Right cardiac atrium (tissue), 5 donors: ENCODE results near the gene C6orf47. TPM values are rescaled to one million over a fixed set of nuclear protein-coding genes. Genes with fewer than 3 reads are reported as not detected.

Experiments
- ATAC-seq, 2 donors: fragments of 200-7000 bp; cut with Tn5 transposase; one replicate each; pipeline versions ENCODE4 v1.8.0 to v1.9.1; 2020; ENCODE audit warnings: moderate library complexity in 2 of 2, mild to moderate bottlenecking in 1 of 2
- DNase-seq, 3 donors: peaks; one replicate each; pipeline ENCODE4 v3.0.0-alpha.2; 2020
- H3K27ac ChIP-seq: one replicate; pipeline ENCODE4 v1.5.1; 2013; ENCODE audit warnings: mild to moderate bottlenecking, low read length, control low read depth, moderate library complexity
- H3K27me3 ChIP-seq: one replicate; pipeline ENCODE4 v1.6.1; 2013; ENCODE audit not compliant: control insufficient read depth, insufficient read depth
- H3K4me1 ChIP-seq: one replicate; pipeline ENCODE4 v1.6.1; 2013; ENCODE audit warnings: low read length; ENCODE audit not compliant: control insufficient read depth, insufficient read depth
- H3K4me3 ChIP-seq: one replicate; pipeline ENCODE4 v1.5.1; 2013; ENCODE audit warnings: low read length, control low read depth
- H3K9me3 ChIP-seq: one replicate; pipeline ENCODE4 v1.6.1; 2013; ENCODE audit warnings: low read length; ENCODE audit not compliant: control insufficient read depth
- WGBS: extraction: QIAGEN DNeasy Blood & Tissue Kit; methylation state at CpG from one replicate; pipeline ENCODE4 v1.1.7; 2013; 5-methylcytosine and 5-hydroxymethylcytosine counted together
- intact Hi-C, 4 donors: fragments of 100-400 bp; cut with DNase I; formaldehyde crosslinking; loops; one replicate each; pipeline versions ENCODE4 v1.11.0 to v1.14.0; 2022 to 2023
- polyA plus RNA-seq: library from polyadenylated mRNA; stranded (reverse); fragments of 200-250 nt; gene quantifications from one replicate; pipeline ENCODE4 v1.2.3, GENCODE V29; 2013
- total RNA-seq, 4 donors: library from RNA; stranded (reverse); fragmentation: NEBNext Ultra II Directional; extraction: Animal tissue kit (Norgen Biotek cat#: 25700); gene quantifications; one replicate each; pipeline ENCODE4 v1.2.1, GENCODE V29; 2021
- donor health status: healthy with polysubstance abuse.
- donor health status: DM: no; HTN: yes; CAD: no.
- donor health status: DM: no; HTN: no; CAD: no.
- donor health status: DM: no; HTN: yes; CAD: no; lungs with severe emphysema.
- donor health status: DM: yes; HTN: yes; CAD: no.

C6orf47 gene
- total and polyA plus RNA-seq, 5 donors, result 18.5 to 21.2 (median 20.4) TPM

GRCh38 chr6:31687321-31687720, 26.7 kb upstream of the C6orf47 start:
- Histone ChIP-seq H3K27ac (no peak overlapping the region), H3K27me3 (no peaks in the 10 kb centered on the region), H3K4me3 (no peak overlapping the region), H3K9me3 (no peaks in the 10 kb centered on the region), H3K4me1 (no peaks in the 10 kb centered on the region)
- ATAC-seq (no peak), DNase-seq (no peak)
- intact Hi-C loops, result loop anchor here in 3 of 4 donors (10.0 kb wide), 2 partner anchors 177 to 267 kb away; partner anchors contain the start of genes NELFE (in 2 of the 3), SKIC2 (in 2 of the 3) and NEU1 (in 1 of the 3)
- 83% methylated on average over 8 of the region's 8 CpGs for WGBS

- Histone ChIP-seq H3K27ac (no peak overlapping the region), H3K4me1 (no peaks in the 10 kb centered on the region), H3K4me3 (no peak overlapping the region), H3K9me3 (no peaks in the 10 kb centered on the region), H3K27me3 (no peaks in the 10 kb centered on the region)
- DNase-seq, result no peak
- ATAC-seq, result no peak
- intact Hi-C loops, result loop anchor here in 3 of 4 donors (10.0 kb wide), 2 partner anchors 178 to 268 kb away; partner anchors contain the start of genes NELFE (in 2 of the 3), SKIC2 (in 2 of the 3) and NEU1 (in 1 of the 3)
- 76% methylated on average over 5 of the region's 5 CpGs for WGBS
These were observed 25.9 kb upstream of the C6orf47 start for GRCh38 chr6:31686483-31686882.

DNA sequence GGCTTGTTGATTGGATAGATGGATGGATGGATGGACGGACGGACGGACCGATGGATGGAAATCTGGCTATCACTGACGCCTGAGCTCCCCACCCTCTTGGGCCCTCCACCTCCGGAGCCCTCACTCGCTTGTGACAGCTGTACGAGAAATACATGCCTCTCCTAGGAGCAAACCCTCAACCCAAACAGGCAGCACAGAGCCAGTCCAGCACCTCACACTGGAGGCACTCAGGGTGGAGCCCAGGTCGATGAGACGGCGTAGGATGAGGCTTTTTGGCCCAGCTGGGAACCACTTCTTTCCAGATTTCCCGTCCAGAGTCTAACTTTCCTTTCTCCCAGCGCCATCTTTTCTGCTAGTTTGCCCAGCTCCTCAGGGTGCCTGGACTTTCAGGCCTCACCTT, 23.0 kb upstream of the C6orf47 start:
- Histone ChIP-seq H3K27me3 (no peaks in the 10 kb centered on the region), H3K27ac (no peak overlapping the region), H3K4me1 (peaks cover 3% of the 10 kb centered on the region), H3K9me3 (no peaks in the 10 kb centered on the region), H3K4me3 (no peak overlapping the region)
- no peak for DNase-seq
- ATAC-seq, result no peak
- WGBS, result 62% methylated on average over 13 of the region's 13 CpGs
- intact Hi-C loops, result loop anchor here in 3 of 4 donors (5.0 to 10.0 kb wide), 4 partner anchors 44 to 271 kb away; partner anchors contain the start of genes NELFE (in 2 of the 3), SKIC2 (in 2 of the 3), DDAH2 (in 1 of the 3) and NEU1 (in 1 of the 3)

GRCh38 chr6:31681135-31681671, 20.6 kb upstream of the C6orf47 start:
- Histone ChIP-seq H3K27me3 (no peaks in the 10 kb centered on the region), H3K9me3 (no peaks in the 10 kb centered on the region), H3K4me3 (peak overlapping the region; percentile 70), H3K27ac (peak overlapping the region; percentile 49), H3K4me1 (peaks cover 3% of the 10 kb centered on the region)
- WGBS, result under 1% methylated on average over 40 of the region's 40 CpGs
- ATAC-seq (peak; percentile 65 to 68), DNase-seq (peak; percentile 41 to 81 (median 80))
- intact Hi-C loops, result loop anchor here in 3 of 4 donors (2.0 to 10.0 kb wide), 5 partner anchors 46 to 274 kb away; partner anchors contain the start of genes NELFE (in 2 of the 3), SKIC2 (in 2 of the 3), DDAH2 (in 1 of the 3) and NEU1 (in 1 of the 3)

GRCh38 chr6:31680226-31681134, 19.9 kb upstream of the C6orf47 start, which contains the start of gene LY6G5C:
TSS of gene LY6G5C (minus strand) at chr6:31681067. CDS start at chr6:31680373, 694 bp downstream.
- 12% methylated on average over 17 of the region's 17 CpGs for WGBS
- H3K4me3 ChIP-seq, result peak within 1 kb of the TSS; percentile 70
- H3K4me1 ChIP-seq, result peaks cover 3% of the 10 kb centered on the region
- H3K27me3 ChIP-seq, result no peaks in the 10 kb centered on the region
- peak within 1 kb of the TSS; percentile 49 for H3K27ac ChIP-seq
- H3K9me3 ChIP-seq, result no peaks in the 10 kb centered on the region
- DNase-seq (peak; percentile 81 to 93 (median 91)), ATAC-seq (peak; percentile 82 to 86)
- intact Hi-C loops, result loop anchor here in 3 of 4 donors (2.0 to 10.0 kb wide), 5 partner anchors 47 to 274 kb away; partner anchors contain the start of genes NELFE (in 2 of the 3), SKIC2 (in 2 of the 3), DDAH2 (in 1 of the 3) and NEU1 (in 1 of the 3)

DNA sequence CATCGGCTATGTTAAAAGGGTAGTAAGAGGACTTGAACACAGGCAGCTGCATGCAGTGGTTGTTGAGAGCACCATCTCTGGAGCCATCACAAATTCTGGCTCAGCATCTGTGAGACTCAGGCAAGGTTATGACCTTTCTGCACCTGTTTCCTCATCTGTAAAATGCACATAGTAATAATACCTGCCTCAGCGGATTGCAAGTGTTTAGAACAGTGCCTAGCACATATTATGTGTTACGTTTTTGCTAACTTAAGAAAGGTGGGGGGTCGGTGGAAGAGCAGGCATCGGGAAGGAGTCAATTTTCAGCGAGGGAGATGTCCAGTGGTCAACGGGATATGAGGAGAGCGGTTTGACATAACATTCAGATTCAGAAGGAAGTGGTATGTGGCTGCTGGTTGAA, 17.4 kb upstream of the C6orf47 start:
- H3K9me3 ChIP-seq, result no peaks in the 10 kb centered on the region
- H3K27ac ChIP-seq, result no peak overlapping the region
- 76% methylated on average over 8 of the region's 8 CpGs for WGBS
- H3K27me3 ChIP-seq, result no peaks in the 10 kb centered on the region
- ATAC-seq (no peak), DNase-seq (no peak)
- intact Hi-C loops, result no loop called here
- H3K4me3 ChIP-seq, result no peak overlapping the region
- H3K4me1 ChIP-seq, result peaks cover 3% of the 10 kb centered on the region

GRCh38 chr6:31676904-31677303, 16.3 kb upstream of the C6orf47 start:
- 58% methylated on average over 6 of the region's 6 CpGs for WGBS
- intact Hi-C loops, result no loop called here
- no peak overlapping the region for H3K4me3 ChIP-seq
- no peaks in the 10 kb centered on the region for H3K9me3 ChIP-seq
- DNase-seq (no peak), ATAC-seq (no peak)
- H3K4me1 ChIP-seq, result peaks cover 3% of the 10 kb centered on the region
- H3K27me3 ChIP-seq, result no peaks in the 10 kb centered on the region
- no peak overlapping the region for H3K27ac ChIP-seq

- Histone ChIP-seq H3K4me3 (no peak overlapping the region), H3K27ac (no peak overlapping the region), H3K9me3 (no peaks in the 10 kb centered on the region), H3K27me3 (no peaks in the 10 kb centered on the region), H3K4me1 (peaks cover 3% of the 10 kb centered on the region)
- no peak for ATAC-seq
- WGBS, result 82% methylated on average over 4 of the region's 4 CpGs
- intact Hi-C loops, result no loop called here
- DNase-seq, result no peak
These were observed 15.8 kb upstream of the C6orf47 start for GRCh38 chr6:31676322-31676903.

- Histone ChIP-seq H3K9me3 (no peaks in the 10 kb centered on the region), H3K27me3 (no peaks in the 10 kb centered on the region), H3K27ac (no peak within 1 kb of the TSS), H3K4me3 (no peak within 1 kb of the TSS), H3K4me1 (no peaks in the 10 kb centered on the region)
- intact Hi-C loops, result loop anchor here in 1 of 4 donors (5.0 to 10.0 kb wide), 2 partner anchors 58 to 1305 kb away; partner anchors contain the start of gene DDAH2
- ATAC-seq (no peak), DNase-seq (peak in 1 of 3 donors; percentile 45)
- 80% methylated on average over 8 of the region's 8 CpGs for WGBS
These were observed 9.1 kb upstream of the C6orf47 start, which contains the start of gene LY6G5B for GRCh38 chr6:31669676-31670075. TSS of gene LY6G5B (plus strand) at chr6:31669976. CDS start at chr6:31670951, 975 bp downstream.

- Histone ChIP-seq H3K27ac (peak overlapping the region; percentile 80), H3K9me3 (no peaks in the 10 kb centered on the region), H3K4me3 (peak overlapping the region; percentile 72), H3K4me1 (peaks cover 3% of the 10 kb centered on the region), H3K27me3 (no peaks in the 10 kb centered on the region)
- intact Hi-C loops, result loop anchor here in 1 of 4 donors (5.0 to 10.0 kb wide), 2 partner anchors 61 to 1308 kb away; partner anchors contain the start of gene DDAH2
- no peak for ATAC-seq
- 3% methylated on average over 15 of the region's 15 CpGs for WGBS
- DNase-seq, result peak in 1 of 3 donors; percentile 47
These were observed 5.9 kb upstream of the C6orf47 start for GRCh38 chr6:31666337-31666965.
